ENCODE data around the gene KCNJ9.
A peak's percentile ranks its signal among the peaks of the same experiment; 100 is the strongest.

DNA sequence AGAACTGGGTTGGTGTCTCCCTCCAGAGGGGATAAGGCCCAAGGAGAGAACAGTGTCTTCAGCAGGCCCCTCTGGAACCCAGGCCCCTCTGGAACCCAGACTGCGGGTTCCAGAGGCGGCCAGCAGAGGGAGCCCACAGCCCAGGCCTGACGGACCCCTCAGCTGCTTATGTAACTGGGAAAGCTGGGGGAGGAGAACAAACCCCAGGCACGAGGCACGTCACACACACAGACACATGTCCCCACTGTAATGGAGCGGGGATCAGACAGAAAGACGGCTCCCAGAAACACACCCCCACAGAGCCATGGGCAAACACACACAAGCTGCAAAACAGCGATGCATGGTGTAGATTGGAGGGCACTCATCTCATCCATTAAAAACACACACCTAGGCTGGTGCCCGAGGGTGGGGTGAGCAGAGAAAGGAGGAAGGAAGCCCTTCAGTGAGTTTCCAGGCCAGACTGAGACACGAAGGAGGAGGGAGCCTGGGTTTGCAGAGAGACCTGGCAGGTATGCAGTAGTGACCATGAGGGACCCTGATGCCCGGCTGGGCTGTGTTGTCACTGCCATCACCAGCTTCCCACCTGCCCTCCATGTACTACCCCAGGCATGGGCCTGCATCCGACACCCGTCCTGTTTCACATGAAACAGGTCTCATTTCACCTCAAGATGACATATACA is 19.8 kb downstream of the KCNJ9 start:
- TF ChIP-seq CTCF (IDR thresholded peaks at IDR 0.05) = peak; percentile 93 to 98 (median 96)
- no peak for TF ChIP-seq POLR2A (IDR thresholded peaks at IDR 0.05)
